Mesothelial cell of epicardium (in vitro differentiated cells): ENCODE measurements around the gene ADCY2. TPM values are rescaled to one million over a fixed set of nuclear protein-coding genes. Genes with fewer than 3 reads are reported as not detected.

Experiments used
- DNase-seq, 2 experiments: peaks; one replicate each; pipeline ENCODE4 v3.0.0; 2021; ENCODE audit warnings: low spot score in 2 of 2; ENCODE audit not compliant: unreplicated experiment in 2 of 2
- H3K27ac Mint-ChIP-seq: 2 replicates; pipeline ENCODE4 v1.8.0; 2021; ENCODE audit warnings: mixed read lengths
- H3K27me3 Mint-ChIP-seq: 2 replicates; pipeline ENCODE4 v1.8.0; 2021; ENCODE audit warnings: low read depth, mixed read lengths
- H3K36me3 Mint-ChIP-seq: 2 replicates; pipeline ENCODE4 v1.8.0; 2021; ENCODE audit warnings: mixed read lengths
- H3K4me1 Mint-ChIP-seq: 2 replicates; pipeline ENCODE4 v1.8.0; 2021; ENCODE audit warnings: mixed read lengths
- H3K4me3 Mint-ChIP-seq: 2 replicates; pipeline ENCODE4 v1.8.0; 2021; ENCODE audit warnings: mild to moderate bottlenecking, moderate library complexity, mixed read lengths
- H3K9me3 Mint-ChIP-seq: 2 replicates; pipeline ENCODE4 v1.8.0; 2021; ENCODE audit warnings: mixed read lengths
- CTCF ChIP-seq: fragments of 200-600 bp; sonication (generic); IDR thresholded peaks from one replicate; pipeline ENCODE4 v1.5.0; 2021; ENCODE audit warnings: antibody characterized with exemption; ENCODE audit not compliant: unreplicated experiment
- total RNA-seq: library from RNA; stranded (reverse); gene quantifications from 3 replicates; pipeline ENCODE4 v1.2.1, GENCODE V29; 2021

Gene ADCY2
- total RNA-seq, 1 donor from 2014 or later: 3.0 TPM

DNA sequence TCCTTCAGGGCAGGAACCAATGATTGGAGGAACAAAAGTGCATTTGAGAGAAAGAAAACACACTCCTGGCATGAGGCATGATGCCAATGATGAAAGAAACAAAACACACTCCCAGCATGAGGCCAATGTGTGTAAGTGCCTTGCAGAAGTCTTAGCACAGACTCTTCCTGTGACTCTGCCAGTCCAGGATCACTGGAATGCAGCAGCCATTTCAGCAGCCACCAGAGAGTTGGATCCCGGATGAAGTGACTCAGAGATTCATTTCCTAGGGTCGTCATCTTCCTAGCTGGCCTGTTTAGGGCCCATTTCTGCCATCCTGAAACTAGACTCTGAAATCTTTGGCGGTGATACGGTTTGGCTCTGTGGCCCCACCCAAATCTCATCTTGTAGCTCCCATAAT, 242.5 kb downstream of the ADCY2 start:
- H3K27me3 Mint-ChIP-seq: no peaks in the 10 kb centered on the region
- H3K4me1 Mint-ChIP-seq: no peaks in the 10 kb centered on the region
- no peaks in the 10 kb centered on the region for H3K36me3 Mint-ChIP-seq
- peaks cover 8% of the 10 kb centered on the region for H3K9me3 Mint-ChIP-seq
- DNase-seq: no peak
- H3K27ac Mint-ChIP-seq: no peak overlapping the region
- no peak overlapping the region for H3K4me3 Mint-ChIP-seq
- TF ChIP-seq CTCF: no peak

GRCh38 chr5:7642029-7642428, 246.1 kb downstream of the ADCY2 start:
- Mint-ChIP-seq H3K4me1 (no peaks in the 10 kb centered on the region), H3K27ac (no peak overlapping the region), H3K27me3 (no peaks in the 10 kb centered on the region), H3K9me3 (peaks cover 19% of the 10 kb centered on the region), H3K36me3 (no peaks in the 10 kb centered on the region), H3K4me3 (no peak overlapping the region)
- no peak for TF ChIP-seq CTCF
- no peak for DNase-seq

DNA sequence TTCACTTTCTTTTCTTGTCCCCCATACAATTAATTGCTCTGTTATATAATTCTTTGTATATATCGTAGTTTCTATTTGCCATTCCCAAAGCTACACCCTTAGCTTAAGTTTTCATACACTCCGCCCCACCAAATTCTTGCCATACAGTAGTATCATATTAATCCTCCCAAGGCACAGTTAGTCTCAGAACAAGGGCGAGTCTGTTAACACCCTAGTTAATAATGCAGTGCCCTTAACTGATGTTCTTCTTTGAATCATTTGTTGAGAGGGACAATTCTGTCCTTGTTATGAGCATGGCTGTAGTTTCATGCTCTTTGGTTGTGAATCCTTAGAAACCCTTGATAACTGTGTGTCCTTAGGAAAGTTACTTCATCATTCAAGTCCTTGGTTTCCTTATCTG, 248.8 kb downstream of the ADCY2 start:
- H3K9me3 Mint-ChIP-seq: peaks cover 19% of the 10 kb centered on the region
- no peak overlapping the region for H3K4me3 Mint-ChIP-seq
- no peaks in the 10 kb centered on the region for H3K36me3 Mint-ChIP-seq
- H3K27me3 Mint-ChIP-seq: no peaks in the 10 kb centered on the region
- DNase-seq: no peak
- no peak for TF ChIP-seq CTCF
- H3K27ac Mint-ChIP-seq: no peak overlapping the region
- H3K4me1 Mint-ChIP-seq: no peaks in the 10 kb centered on the region

DNA sequence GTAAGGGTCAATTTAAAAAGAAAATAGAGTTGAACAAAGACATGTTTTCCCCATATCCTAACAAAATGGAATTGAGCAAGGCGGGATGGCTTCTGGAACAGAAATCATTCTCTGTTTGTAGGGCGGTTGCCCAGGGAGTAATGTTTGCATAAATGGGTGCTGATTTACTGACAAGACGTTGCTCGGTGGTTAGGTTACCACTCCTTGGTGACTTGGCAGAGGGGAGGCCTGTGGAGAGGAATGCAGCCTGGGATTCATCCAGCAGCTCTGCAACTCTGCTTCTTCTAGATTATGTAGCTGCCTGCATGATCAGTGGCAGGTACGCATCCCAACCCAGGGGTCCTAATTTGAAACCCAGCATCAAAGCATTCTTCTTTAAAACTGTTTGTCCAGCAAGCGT, 254.8 kb downstream of the ADCY2 start:
- TF ChIP-seq CTCF: no peak
- Mint-ChIP-seq H3K4me1 (no peaks in the 10 kb centered on the region), H3K36me3 (no peaks in the 10 kb centered on the region), H3K9me3 (no peaks in the 10 kb centered on the region), H3K27ac (no peak overlapping the region), H3K27me3 (no peaks in the 10 kb centered on the region), H3K4me3 (no peak overlapping the region)
- DNase-seq: no peak

GRCh38 chr5:7653046-7653445, 257.1 kb downstream of the ADCY2 start:
- Mint-ChIP-seq H3K9me3 (no peaks in the 10 kb centered on the region), H3K27me3 (no peaks in the 10 kb centered on the region), H3K4me1 (no peaks in the 10 kb centered on the region), H3K36me3 (no peaks in the 10 kb centered on the region), H3K4me3 (no peak overlapping the region), H3K27ac (no peak overlapping the region)
- TF ChIP-seq CTCF: no peak
- no peak for DNase-seq

DNA sequence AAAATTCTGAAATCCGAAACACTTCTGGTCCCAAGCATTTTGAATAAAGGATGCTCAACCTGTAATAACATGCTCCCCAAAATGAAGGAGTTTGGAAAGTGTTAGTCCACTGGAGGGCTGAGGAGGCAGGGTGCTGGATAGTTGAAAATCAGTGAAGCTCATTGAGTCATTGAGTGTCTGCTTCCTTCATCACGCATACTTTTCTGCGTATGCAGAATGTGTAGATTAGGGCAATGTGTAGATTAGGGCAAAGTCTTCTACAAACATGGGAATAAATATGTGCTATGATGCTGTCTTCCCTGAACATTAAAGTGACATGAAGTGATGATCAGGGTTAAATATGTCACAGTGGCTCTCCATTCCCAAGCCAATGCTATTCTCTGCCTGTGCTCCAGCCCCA, 261.2 kb downstream of the ADCY2 start:
- H3K4me1 Mint-ChIP-seq: no peaks in the 10 kb centered on the region
- H3K27me3 Mint-ChIP-seq: peaks cover 3% of the 10 kb centered on the region
- no peak for DNase-seq
- H3K27ac Mint-ChIP-seq: no peak overlapping the region
- no peaks in the 10 kb centered on the region for H3K9me3 Mint-ChIP-seq
- H3K36me3 Mint-ChIP-seq: no peaks in the 10 kb centered on the region
- no peak for TF ChIP-seq CTCF
- H3K4me3 Mint-ChIP-seq: no peak overlapping the region
